Measurements from ENCODE around the gene RMND5B.
A peak's percentile ranks its signal among the peaks of the same experiment; 100 is the strongest.
"Not testable (repeated sequence)": the region's sequence is repeated elsewhere in the genome, so short reads cannot be mapped to it uniquely, and the experiment has no call there.

The RMND5B gene

DNA sequence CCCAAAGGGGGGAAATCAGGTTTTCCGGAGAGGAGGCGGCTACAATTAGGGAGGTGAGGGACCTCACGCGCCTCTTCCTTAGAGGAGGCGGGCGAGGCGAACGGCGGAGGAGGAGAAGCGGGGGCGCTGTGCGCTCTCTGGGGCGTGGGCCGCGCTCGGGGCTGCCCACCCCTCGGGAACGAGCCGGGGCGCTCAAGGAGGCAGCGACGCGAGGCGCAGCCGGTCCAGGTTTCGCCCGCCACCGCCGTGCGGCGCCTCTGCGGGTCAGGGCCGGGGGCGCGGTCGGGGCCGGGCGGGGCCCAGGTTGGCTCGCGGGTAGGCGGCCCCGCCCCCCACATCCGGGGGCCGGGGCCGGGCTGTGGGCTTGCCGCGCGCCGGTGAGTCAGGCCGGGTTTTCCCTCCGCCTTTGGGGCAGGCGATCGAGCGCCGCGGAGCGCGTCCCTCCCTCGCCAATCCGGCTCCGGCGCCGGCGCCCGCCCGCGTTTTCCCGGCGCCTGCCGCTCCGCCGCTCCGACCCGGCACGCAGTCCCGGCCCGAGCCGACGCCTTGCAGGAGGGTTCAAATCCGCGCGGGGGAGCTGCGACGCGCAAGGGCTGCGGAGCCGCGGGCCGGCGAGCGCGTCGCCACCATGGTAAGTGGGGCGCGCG, 17.6 kb upstream of the RMND5B start, which contains the start of gene N4BP3:
Gene N4BP3 (plus strand): TSS at position 392 of the 647 bp plus-strand sequence. CDS start 6,052 bp downstream, outside the sequence.
- DNase-seq: peak; percentile 64

DNA sequence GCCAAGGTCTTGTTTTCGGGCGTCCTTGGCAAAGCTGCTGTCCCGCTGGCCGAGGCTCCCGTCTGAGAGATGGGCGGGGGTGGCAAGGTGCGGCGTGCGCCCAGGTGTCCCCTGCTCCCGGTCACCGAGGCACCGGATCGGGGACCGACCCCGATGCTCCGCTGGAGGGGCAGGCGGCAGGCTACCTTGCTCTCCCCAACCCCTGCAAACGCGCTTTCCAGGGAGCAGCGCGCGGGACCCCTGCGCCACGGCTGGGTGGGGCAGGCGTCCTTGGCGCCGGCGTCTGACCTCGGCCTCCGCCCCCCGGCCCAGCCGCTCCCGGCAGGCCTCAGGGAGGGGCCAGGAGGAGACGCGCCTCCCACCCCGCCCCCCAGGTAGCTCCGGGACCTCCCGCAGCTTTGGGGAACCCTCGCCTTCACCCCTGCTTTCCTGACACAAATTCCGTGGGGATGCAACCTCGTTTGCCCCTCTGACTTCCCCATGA, 16.9 kb upstream of the RMND5B start:
- no peak for DNase-seq

GRCh38 chr5:178114325-178115135, 16.3 kb upstream of the RMND5B start:
- DNase-seq: peak; percentile 55

DNA sequence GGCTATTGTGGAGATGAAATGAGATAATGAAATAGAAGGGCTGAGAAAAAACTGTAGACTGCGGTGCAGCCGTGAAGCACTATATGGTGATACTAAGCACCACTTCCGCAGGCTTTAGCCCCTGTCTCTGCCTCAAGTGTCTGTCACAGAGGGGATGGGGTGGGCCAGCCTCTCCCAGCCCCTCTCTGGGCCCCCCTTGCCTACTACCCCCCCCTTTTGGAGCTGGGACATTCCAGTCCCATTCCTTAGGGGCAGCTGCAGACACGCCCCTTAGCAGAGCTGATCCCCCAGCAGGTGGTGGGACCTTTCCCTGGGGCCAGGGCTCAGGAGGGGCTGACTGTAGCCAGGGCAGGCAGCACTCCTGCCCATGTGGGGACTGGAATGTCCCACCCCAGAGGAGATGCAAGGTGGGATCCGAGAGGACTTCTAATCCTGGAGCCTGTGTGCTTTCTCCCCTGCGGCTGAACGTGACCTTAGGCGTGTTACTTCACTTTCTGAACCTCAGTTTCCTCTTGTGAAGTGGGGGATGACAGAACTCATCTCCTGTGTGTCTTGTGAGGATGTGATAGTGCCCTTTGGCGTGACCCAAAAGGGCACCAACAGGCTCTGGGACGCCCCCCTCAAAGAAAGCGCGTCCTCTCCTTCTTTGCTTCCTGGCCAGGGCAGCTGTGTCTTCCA, 15.5 kb upstream of the RMND5B start:
- no peak for DNase-seq

- no peak for DNase-seq
Observed at GRCh38 chr5:178115814-178116142, 15.0 kb upstream of the RMND5B start.

GRCh38 chr5:178116143-178116885, 14.5 kb upstream of the RMND5B start:
- no peak for DNase-seq

DNA sequence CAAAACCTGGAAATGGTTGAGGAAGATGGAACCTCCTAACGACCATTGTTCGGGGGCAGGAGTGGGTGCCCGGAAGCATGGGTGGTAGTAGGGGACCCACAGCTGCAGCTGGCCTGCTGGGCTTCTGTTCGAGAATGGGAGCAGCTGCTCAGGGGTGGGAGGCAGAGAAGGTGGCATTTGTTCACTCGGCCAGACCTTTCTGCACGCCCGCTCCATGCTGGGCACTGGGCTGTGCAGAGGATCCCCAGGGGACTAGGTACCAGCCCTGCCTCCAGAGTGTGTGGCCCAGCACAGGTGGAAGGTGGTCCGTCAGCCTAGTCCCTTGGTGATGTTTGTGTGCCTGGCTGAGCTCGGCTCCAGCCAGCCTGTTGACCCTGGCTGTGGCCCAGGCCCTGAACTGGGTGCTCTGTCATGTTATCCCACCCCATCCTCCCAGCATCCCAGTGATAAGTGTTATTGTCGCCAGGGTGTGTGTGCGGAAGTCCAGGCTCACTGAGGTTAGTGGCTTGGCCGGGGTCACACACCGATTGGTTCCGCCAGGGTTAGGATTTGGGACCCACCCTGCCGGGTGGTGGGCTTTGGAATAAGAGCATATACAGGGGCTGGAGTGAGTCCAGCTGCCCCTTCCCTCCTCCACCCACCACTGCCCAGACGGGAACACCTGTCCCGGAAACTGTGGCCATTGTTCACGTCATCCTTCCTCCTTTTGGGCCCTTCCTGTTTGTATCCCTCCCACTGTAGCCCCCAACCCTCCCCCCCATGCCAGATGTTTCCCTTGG, 12.7 kb upstream of the RMND5B start:
- no peak for DNase-seq

DNA sequence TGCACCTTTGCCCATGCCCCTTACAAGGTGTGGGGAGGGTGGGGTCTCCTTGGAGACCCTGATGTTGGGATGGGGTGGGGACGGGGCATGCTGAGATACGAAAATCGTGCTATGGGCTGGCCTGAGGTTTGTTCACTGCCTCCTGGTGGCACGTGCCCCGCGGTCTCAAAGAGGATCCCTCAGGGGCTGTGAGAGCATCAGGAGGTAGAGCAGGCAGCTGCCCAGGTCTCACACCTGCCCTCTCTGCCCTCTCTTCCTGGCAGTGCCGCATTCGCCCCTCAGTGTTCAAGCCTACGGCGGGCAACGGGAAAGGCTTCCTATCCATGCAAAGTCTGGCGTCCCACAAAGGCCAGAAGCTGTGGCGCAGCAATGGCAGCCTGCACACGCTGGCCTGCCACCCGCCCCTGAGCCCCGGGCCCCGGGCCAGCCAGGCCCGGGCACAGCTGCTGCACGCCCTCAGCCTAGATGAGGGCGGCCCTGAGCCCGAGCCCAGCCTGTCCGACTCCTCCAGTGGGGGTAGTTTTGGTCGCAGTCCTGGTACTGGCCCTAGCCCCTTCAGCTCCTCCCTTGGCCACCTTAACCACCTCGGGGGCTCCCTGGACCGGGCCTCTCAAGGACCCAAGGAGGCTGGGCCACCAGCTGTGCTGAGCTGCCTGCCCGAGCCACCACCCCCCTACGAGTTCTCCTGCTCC, 10.8 kb upstream of the RMND5B start:
- DNase-seq: no peak

DNA sequence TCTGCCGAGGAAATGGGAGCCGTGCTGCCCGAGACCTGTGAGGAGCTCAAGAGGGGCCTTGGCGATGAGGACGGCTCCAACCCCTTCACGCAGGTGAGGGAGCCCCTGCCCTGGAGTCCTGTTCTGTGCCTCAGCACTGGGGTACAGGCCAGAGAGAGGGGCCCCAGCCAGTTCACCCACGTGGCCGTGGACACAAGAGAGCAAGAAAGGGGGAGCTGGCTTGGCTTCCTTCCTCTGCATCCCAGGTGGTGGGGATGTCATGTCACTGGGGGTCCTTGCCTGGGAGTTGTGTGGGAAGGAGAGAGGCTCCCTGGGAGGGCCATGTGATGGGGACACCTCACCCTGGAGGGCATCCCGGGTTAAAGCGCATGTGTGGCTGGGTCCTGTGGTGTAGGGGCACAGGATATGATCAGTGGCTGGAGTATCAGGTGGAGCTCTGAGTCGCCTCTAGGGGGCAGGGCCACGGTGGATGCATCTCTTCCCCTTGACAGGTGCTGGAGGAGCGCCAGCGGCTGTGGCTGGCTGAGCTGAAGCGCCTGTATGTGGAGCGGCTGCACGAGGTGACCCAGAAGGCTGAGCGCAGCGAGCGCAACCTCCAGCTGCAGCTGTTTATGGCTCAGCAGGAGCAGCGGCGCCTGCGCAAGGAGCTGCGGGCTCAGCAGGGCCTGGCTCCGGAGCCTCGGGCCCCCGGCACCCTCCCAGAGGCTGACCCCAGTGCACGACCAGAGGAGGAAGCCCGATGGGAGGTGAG, 10.0 kb upstream of the RMND5B start:
- DNase-seq: peak; percentile 61

GRCh38 chr5:178121391-178122276, 9.2 kb upstream of the RMND5B start:
- DNase-seq: no peak

GRCh38 chr5:178122346-178122745, 8.5 kb upstream of the RMND5B start:
- DNase-seq: no peak

DNA sequence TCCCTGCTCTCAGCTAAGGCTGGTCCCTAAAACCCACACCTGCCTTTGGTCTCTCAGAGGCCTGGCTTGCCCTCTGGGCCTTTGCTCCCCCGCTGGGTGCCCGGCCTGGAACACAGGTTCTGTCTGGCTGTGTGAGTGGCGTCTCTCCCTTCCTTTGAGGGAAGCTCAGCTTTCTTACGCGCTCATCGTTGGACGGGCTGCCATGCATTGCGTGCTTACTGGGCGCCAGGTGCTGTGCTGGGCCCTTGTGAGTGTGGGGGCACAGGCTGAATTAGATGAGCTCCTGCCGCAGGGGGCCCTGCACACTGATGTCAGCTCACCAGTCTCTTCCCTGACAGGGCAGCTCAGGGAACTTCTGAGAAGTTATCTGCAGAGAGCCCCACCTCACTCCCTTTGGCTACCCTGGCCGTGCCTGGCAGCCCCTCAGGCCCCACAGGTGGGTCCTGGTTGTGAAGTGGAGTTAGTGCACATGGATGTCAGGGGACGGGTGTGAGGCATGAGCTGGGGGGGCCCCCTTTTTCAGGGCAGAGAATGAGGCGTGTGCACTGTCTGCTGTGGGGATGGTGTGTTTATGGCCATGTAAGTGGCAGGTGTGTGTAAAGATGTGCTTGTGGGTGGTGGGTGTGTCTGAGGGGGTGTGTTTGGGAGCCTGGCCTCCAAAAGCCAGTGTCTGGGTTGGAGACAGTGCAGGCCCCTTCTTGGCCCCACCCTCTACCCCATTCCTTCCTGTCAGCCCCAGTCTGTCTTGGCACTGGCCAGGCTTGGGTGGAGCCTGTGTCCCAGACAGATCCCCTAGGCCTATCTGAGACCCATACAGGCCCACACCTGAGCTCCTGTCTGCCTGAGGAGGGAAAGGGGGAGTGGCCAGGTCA, 7.5 kb upstream of the RMND5B start:
- DNase-seq: no peak

- DNase-seq: no peak
Observed at GRCh38 chr5:178123966-178124925, 6.6 kb upstream of the RMND5B start.

DNA sequence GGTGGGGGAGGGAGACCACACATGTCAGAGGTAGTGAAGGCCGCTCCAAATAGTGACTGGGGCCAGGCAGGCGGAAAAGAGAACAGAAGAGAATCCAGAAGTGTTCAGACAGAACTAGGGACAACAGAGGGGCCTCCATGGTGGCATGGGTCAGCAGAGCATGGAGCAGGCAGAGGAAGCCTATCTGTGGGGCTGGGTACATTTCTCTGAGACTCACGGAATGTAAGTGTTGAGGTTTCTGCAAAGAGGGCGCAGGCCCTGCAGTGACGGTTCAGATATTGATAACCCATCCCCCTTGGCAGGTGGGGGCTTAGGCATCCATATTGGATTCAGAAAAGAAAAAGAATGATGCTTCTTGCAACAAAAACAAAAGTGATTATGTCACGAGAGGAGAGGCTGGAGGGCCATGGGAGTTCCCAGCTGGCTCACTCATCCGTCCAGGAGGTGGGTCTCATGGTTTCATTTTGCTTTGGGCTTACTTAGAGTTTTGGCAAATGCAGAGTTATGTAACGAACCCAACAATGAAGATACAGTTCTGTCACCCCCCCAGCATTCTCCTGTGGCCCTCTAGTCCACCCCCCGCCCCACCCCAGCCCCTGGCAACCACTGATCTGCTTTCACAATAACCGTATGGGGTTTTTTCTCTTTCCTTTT, 5.4 kb upstream of the RMND5B start:
- no peak for DNase-seq

DNA sequence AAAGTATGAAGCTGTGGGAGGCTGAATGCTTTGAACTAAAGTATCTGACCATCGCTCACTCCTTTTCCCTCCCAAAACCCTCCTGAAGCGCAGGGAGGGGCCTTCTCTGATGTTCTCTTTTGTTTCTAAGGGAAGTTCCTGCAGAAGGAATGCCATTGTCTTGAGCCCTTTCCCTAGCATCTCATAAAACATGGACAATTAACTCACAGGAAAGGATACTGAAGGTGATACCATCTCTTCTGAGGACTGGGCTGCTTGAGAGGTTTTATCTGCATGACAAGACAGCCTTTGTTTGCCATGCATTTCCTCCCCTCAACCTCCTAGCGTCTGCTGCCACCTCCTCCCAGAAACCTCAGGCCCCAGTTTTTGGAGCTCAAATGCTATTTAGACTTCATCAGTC, 4.3 kb upstream of the RMND5B start:
- no peak for DNase-seq

DNA sequence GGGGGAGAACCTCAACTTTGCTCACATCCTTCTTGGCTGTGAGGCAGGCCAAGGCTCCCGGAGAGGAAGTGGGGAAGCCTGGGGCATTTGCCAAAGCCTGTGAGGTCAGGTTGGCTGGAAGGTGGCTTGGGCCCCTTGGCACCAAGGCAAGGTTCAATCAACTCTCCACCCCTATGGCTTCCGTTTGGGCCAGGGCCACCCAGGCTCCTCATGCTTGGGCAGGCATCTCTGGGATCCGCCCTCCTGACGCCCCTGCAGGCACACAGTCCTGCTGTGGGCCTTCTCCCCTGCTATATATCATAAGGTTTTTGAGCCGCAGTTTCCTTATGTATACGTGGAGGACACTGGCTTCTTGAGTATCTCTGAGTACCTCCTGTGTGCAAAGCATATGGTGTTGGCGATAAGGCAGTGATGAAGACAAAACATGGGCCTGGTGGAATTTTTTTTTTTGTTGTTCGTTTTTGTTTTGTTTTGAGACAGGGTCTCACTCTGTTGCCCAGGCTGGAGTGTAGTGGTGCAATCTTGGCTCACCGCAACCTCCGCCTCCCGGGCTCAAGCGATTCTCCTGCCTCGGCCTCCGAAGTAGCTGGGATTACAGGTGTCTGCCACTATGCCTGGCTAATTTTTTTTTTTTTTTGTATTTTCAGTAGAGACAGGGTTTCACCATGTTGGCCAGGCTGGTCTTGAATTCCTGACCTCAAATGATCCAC, 3.4 kb upstream of the RMND5B start:
- not testable (repeated sequence) for DNase-seq

Measured in right kidney (tissue), 1 donor.